ENCODE measurements around the gene STPG2.
"Not testable (repeated sequence)": the region's sequence is repeated elsewhere in the genome, so short reads cannot be mapped to it uniquely, and the experiment has no call there.

The STPG2 gene

DNA sequence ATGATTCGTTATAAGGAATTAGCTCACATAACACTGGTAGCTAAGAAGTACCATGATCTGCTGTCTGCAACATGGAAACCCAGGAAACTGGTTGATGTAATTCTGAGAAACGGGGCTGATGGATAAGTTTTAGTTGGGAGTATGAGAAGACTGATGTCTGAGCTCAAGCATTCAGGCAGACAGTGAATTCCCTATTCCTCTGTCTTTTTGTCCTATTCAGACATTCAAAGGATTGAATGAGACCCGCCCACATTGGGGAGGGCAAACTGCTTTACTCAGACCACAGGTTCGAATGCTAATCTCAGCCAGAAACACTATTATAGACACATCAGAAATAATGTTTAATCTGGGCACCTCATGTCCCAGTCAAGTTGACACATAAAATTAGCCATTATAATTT, 515.5 kb downstream of the STPG2 start:
- no peak for DNase-seq

DNA sequence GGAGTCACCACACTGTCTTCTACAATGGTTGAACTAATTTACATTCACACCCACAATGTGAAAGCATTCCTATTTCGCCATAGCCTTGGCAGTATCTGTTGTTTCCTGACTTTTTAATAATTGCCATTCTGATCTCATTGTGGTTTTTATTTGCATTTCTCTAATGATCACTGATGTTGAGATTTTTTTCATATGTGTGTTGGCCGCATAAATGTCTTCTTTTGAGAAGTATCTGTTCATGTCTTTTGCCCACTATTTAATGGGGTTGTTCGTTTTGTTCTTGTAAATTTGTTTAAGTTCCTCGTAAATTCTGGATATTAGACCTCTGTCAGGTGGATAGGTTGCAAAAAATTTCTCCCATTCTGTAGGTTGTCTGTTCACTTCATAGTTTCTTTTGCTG, 519.1 kb downstream of the STPG2 start:
- DNase-seq = no peak

DNA sequence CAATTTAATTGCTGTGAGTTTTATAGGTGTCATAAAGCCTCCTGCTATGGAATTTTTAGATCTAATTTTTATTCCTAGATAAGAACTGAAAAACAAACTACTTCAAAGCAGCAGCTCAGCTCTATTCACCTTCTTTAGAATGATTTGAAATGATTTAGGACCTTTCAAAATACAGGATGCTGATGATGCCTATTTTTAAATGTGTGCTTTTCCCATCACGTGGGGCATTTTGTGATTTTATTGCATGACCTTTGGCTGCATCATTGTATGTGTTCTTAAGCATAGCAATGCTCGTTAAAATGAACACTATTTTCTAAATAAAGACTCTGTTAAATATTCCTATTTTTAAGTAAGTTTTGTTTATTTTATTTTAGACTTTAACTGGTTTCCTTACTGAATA, 537.3 kb downstream of the STPG2 start:
- DNase-seq = no peak

DNA sequence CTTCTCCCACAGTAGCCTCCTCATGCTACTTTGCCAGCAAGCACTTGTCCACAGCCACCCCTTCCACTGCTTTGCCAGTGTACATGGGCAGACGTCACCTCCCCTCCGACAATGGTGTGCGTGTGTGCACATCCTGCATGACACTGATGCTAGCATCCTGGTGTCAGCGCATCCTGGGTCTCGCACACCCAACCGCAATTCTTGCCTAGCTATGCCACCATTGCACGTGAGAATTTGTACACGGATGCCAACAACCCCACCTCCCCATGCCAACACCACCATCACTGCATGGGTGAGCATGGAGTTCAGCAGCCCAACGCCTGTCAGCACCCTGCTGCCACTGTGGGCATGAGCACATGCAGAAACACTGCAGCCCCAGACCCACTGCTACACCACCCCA, 550.0 kb downstream of the STPG2 start:
- no peak for DNase-seq

DNA sequence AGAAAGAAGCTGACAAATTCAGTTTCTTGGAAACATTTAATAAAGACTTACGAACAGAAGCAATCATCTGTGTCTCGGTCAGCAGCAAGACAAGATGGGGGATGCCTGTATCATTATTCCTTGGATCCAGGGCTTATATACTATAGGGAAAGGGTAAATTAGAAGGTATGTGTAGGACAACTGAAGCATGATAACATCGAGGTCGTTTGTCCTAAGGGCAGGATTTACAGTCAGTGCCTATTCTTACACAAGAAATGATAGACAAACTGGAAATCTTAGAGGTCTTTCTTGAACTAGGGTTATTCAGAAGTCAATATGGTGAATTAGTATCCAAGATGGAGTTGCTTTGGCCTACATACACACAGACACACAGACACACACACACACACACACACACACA, 553.0 kb downstream of the STPG2 start:
- DNase-seq = no peak

DNA sequence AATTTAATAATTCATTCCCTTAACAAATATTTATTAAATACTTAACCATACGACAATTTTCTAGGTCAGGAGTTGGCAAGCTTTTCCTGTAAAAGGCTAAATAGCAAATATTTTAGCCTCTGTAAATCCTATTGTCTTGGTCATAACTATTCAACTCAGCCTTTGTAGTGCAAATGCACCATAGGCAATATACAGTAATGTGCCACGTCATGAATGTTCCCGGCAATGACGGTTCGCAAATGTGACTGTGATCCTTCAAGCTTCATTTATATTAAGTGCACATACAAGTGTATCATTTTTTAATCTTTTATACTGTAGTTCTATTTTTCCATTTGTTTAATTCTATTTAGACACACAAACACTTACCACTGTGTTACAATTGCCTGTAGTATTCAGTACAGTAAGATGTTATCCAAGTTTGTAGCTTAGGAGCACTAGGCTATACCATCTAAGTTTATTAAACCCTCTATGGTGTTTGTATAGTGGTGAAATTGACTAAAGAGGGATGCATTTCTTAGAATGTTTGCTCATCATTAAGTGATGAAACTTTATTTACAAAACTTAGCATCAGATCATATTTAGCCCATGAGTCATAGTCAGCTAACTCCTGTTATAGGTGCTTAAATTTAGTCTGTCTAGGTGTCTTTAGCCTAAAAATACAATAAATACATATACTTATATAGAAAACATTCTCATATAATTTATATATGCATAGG, 553.6 kb downstream of the STPG2 start:
- no peak for DNase-seq

DNA sequence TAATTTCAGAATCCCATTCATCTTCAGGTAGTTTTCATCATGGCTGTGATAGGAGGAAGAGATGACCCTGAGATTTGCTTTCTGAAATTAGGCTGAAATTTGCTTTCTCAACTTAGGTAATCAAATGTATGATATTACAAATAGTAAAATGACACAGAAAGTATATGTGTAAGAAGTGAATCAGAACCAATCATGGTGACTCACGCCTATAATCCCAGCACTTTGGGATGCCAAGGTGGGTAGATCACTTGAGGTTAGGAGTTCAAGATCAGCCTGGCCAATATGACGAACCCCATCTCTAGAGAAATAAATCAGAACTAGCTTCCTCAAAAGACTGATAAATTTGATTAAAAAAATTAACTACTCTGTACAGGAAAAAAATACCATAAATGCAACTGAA, 555.4 kb downstream of the STPG2 start:
- no peak for DNase-seq

DNA sequence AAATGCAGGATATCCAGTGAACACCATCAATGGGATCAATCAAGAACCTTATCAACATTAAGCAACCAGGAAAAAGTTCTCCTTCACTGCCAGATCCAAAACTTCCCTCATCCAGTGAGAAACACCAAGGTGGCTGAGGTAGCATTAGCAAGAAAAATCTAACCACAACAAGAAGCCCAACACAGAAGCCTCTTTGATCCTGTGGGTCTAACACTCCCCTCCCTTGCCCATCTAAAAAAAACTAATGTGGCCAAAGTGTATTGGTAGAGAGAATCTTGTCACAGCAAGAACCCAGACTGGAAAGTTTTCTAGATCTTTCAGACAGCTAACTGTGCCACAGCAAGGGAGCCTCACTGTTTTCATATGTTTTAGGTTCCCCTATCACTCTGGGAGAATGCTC, 558.0 kb downstream of the STPG2 start:
- no peak for DNase-seq

DNA sequence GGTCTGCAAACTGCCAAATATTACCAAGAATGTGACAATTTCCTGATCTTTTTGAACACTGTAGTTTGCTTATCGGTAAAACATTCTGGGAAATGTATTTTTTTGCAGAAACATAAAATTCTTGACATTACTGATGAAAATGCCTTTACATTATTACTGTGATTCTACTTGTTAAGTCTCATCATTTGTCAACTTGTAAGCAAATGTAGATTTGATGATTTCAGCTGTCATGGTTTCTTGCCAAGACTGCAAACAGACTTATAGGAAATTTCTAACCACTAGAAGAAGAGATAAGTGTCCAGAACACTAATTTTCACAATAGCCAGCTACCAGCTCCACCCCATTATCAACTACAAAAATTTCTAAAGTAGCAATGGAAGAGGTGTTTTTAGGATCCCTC, 560.4 kb downstream of the STPG2 start:
- no peak for DNase-seq

DNA sequence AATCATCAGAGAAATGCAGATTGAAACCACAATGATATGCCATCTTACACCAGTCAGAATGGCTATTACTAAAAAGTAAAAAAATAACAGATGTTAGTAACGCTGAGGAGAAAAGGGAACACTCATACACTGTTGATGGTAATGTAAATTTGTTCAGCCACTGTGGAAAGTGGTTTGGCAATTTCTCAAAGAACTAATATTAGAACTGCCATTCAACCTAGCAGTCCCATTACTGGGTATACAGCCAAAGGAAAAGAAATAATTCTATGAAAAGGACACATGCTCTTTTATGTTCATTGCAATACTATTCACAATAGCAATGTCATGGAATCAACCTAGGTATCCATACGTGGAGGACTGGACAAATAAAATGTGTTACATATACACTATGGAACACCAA, 566.3 kb downstream of the STPG2 start:
- no peak for DNase-seq

DNA sequence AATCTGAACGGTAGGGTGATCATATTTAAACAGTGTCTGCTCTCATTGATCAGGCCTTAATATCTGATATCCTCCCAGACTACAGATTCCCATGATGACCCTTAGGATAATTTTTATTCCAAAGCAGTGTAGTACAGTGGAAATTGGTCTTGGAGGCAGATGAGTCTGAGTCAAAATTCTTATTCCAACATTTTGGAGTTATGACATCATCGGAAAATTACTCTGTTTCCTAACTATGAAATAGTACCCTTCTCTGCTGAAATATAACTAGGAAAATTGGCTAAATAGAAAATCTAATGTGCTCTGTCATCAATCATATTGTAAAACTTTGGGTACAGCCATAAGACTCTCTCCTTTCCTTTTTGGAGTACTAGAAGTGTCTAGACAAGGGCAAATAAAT, 583.3 kb downstream of the STPG2 start:
- no peak for DNase-seq

DNA sequence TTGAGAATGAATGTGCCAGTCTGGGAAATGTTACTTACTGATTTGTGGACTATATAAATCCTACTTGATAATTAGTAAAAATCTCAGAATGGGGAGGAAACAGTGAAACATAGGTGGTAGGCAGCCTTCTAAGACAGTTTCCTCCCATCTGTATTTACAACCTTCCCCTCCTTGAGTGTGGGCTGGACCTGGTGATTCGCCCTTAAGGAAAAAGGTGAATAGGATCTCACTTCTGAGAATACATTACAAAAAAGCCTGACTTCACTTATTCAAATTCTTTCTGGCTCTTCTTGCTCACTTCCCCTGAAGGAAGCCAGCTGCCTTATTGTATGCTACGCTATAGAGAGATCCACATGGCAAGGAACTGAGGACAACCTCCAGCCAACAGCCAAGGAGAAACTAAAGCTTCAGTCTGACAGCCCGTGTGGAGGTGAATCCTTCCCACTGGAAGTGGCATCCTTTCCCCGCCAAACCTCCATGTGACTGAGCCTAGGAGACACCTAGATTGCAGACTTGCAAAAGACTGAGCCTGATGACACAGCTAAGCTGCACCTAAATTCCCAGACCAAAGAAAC, 585.0 kb downstream of the STPG2 start:
- DNase-seq = no peak

DNA sequence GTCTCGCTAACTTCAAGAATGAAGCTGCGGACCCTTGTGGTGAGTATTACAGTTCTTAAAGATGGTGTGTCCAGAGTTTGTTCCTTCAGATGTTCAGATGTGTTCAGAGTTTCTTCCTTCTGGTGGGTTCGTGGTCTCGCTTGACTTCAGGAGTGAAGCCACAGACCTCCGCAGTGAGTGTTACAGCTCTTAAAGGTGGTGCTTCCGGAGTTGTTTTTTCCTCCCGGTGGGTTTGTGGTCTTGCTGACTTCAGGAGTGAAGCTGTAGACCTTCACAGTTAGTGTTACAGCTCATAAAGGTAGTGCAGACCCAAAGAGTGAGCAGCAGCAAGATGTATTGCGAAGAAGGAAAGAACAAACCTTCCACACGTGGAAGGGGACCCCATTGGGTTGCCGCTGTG, 592.6 kb downstream of the STPG2 start:
- not testable (repeated sequence) for DNase-seq

DNA sequence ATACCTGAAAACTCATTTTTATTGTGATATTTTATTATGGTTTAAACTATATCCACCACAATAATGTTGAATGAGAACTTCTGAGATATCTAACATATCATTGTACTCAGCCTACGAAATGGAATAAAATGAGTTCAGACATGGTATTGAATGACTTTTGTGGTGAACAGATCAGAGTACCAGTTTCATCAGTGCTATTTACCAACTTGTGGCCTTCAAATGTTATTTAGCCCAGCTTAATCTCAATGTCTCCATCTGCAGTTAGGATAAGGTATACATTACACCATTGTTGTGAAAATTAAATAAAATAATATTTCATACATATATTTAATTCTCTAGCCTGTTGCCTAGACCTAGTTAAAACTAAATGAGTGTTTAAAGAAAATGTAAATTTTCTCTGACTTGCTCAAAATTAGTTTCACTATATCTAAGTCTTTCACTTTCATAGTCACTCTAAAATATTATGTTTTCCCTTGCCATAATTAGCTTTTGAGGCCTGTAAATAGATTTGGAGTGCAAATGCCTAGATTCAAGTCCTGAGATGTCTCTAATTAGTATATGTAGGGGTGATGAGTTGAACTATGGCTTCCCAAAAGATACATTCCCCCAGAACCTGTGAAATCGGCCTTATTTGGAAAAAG, 594.2 kb downstream of the STPG2 start:
- DNase-seq = no peak

DNA sequence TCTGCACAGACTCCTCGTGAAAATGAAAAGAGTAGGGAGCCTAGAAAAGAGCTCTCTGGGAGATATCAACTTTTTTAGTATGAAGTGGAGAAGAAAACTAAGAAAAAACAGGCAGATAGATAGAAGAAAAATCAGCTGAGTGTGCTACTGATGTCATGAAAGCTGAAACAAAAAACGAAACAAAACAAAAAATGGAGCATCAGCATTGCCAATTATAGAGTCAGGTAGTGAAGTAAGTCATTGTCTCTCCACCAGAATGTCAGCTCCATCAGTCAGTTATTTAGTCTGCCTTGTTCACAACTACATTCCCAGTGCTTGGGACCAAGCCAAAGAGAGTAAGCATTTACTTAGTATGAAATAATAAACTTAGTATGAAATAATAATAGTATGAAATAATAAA, 595.1 kb downstream of the STPG2 start:
- DNase-seq = no peak

DNA sequence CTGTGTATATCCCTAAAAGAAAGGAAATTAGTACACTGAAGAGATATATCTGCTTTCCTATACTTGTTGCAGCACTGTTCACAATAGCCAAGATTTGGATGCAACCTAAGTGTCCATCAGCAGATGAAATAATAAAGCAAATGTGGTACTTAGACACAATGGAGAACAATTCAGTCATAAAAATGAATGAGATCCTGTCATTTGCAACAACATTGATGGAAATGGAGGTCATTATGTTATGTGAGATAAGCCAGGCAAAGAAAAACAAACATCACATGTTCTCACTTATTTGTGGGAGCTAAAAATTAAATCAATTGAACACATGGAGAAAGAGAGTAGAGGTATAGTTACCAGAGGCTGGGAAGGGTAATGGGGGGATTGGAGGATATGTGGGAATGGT, 611.9 kb downstream of the STPG2 start:
- DNase-seq = no peak

DNA sequence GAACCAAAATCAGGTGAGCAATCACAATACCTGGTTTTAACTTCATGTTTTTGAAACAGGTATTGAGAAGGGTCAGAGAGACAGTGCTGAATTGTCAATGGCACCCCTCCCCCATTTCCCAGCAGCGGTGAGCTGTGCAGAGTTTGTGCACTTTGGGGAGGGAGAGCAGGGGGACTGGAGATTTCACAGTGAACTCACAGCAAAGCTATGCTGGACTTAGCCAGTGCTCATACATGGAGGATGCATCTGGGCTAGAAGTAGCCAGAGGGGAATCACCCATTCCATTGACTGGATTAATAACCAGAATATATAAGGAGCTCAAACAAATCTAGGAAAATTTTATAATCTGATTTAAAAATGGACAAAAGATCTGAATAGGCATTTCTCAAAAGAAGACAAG, 612.6 kb downstream of the STPG2 start:
- DNase-seq = no peak

DNA sequence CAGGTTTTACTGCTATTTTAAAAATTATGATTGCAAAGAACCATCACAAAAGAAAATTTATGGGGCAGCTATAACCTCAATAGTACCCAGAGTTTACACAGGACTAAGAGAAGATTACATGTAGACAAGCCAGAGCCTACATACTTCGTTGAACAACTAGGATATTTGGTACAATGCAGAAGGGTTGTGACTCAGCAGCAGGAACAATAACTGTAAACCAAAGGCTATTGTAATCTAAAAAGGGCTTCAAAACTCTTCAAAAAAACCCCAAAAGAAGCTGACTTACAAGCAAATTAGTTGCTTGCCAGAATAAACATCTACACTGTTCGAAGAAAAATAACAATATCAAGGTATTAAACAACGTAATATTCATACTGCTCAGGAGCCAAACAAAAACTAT, 618.0 kb downstream of the STPG2 start:
- DNase-seq = no peak

DNA sequence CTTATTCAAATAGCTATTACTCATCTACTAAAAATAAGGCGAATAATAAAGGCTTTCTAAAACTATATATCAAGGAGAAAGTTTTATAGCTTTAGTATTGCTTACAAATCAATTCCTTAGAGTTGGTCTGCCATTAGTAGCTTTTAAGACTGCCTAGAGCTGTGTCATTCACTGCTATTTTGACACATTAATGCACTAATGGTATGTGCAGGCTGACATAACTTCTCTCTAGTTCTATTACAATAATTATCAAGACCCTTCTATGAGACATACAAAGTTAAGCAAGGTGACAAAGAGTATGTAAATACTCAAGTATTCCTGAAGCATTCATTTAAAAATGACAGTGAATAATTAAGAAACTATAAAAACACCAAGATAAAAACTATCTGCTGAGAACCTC, 625.3 kb downstream of the STPG2 start:
- DNase-seq = no peak

DNA sequence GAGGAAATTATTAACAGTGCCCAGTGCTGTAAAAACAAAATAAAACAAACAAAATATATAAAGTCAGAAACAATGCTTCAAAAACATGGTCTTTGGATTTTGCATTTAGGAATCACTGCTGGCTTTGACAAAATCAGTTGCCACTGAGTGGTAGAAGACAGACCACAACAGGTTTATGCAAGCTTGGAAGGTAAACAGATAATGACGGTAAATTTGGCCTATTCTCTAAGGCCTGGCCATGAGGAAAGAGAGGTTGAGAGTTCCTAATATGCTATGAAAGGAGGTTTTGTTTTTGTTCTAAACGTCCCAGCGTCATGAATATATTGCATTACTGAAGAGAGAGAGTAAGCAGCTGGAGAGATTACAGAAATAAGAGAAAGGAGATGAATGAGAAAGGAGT, 629.4 kb downstream of the STPG2 start:
- DNase-seq = no peak

Data from hematopoietic multipotent progenitor cell treated with erythropoietin and hydrocortisone succinate and interleukin-3 and kit ligand, for 4 days (in vitro differentiated cells).